OCI-M1 (cell line): ENCODE results near the gene RELCH.

Source experiments
- DNase-seq: peaks from one replicate; lab custom pipeline; 2025; lab: John Stamatoyannopoulos, UW

The RELCH gene

GRCh38 chr18:62321201-62321600, 134.1 kb downstream of the RELCH start:
- DNase-seq = peak; percentile 9

DNA sequence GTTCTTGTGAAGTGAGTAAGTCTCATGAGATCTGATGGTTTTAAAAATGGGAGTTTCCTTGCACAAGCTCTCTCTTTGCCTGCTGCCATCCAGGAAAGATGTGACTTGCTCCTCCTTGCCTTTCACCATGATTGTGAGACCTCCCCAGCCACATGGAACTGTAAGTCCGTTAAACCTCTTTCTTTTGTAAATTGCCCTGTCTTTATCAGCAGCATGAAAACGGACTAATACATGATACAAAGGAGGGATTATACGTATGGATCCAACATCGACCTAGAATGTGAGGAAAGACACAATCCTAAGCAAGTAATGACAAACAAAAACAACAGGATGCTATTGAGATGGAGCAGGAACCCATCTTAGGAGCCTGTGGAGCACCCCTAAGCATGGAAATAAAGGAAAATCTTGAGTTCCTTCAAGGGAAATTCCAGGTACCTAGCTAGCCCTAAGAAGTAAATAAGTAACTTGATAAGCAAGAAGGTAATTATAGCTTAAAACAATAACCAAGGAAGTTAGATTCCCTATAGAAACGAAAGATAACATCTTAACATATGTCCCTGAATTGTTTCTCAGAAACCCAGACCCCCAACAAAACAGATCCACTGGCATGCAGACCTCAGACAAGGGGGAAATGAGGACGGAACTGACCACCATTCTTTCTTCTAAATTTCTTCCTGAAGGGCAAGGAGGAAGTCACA, 136.6 kb downstream of the RELCH start:
- DNase-seq = peak; percentile 30

GRCh38 chr18:62324181-62324828, 137.2 kb downstream of the RELCH start:
- peak; percentile 86 for DNase-seq

DNA sequence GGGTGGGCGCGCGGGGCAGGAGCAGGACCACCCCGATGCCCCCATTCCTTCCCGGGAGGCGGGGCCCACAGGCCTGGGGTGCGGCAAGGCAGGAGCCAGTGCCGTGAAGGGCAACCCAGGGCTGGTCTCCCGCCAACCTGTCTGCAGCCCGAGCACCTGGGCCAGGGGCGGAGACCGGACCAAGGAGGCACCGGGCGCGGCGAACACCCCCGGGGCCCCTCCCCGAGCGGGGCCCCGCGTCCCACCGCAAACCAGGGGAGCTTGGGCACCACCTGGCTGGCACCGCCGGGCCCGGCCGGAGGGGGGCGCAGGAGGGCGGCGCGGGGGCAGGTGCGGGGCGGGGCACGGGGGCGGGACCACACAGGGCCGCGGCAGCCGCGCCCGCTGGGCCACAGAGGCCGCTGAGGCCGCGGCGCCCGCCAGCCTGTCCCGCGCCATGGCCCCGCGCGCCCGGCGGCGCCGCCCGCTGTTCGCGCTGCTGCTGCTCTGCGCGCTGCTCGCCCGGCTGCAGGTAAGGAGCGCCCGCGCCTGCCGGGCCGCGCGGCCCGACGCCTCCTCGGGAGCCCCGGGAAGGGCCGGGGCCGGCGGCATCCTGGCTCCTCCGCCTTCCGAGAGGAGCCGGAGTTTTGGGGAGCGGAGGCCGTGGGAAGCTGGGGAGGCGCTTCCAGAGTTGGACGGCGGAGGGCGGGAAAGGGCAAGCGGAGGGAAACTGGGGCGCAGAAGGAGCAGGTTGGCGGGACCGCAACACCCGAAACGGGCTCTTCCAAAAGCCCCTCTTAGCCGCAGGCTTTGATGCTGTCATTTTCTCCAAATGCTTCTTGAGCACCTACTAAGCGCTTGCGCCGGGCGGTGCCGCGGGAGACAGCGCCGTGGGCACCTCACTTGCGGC, 138.1 kb downstream of the RELCH start, which contains the start of gene TNFRSF11A:
Gene TNFRSF11A (plus strand): TSS at position 394 of the 889 bp plus-strand sequence. CDS start 43 bp downstream, at position 437.
- DNase-seq = peak; percentile 44

DNA sequence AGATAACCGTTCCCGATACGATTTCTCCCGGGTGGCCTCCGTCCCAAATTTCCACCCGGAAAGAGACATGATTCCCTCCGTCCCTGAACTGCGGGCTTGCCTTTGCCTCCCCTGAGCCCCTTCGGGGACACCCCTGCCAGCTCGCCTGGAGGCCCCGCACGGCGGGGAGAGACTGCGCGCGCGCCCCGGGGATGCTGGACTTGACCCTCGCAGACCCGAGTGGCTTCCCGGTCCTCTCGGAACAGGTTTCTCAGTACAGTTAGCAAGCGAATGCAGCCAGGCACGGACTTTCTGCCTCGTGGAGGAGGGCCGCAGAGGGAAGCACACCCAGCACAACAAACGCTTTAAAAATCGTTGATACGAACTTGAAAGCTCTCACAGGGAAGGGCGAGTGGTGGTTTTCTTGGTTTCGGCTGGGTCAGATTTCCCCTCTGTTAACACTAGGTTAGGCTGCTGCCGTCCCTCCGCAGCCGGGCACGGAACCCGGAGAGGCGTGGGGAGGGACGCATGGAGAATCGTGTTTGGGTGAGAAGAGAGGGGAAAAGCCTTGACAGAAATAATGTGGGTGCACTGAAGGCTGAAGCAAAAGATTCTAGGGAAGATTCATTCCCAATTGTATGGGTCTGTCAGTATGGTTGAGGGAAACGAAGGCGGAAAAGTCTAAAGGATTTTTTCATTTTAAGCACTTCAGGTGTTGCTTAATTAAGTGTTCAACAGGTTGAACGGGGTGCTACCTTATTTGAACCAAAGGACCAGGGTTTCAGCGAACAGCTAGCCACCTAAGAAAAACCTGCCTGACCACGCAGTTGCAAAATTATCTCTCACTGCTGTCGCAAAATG, 139.0 kb downstream of the RELCH start:
- DNase-seq = no peak

GRCh38 chr18:62326646-62327348, 139.7 kb downstream of the RELCH start:
- no peak for DNase-seq

- DNase-seq = peak; percentile 29
Observed at GRCh38 chr18:62327977-62328376, 140.9 kb downstream of the RELCH start.

DNA sequence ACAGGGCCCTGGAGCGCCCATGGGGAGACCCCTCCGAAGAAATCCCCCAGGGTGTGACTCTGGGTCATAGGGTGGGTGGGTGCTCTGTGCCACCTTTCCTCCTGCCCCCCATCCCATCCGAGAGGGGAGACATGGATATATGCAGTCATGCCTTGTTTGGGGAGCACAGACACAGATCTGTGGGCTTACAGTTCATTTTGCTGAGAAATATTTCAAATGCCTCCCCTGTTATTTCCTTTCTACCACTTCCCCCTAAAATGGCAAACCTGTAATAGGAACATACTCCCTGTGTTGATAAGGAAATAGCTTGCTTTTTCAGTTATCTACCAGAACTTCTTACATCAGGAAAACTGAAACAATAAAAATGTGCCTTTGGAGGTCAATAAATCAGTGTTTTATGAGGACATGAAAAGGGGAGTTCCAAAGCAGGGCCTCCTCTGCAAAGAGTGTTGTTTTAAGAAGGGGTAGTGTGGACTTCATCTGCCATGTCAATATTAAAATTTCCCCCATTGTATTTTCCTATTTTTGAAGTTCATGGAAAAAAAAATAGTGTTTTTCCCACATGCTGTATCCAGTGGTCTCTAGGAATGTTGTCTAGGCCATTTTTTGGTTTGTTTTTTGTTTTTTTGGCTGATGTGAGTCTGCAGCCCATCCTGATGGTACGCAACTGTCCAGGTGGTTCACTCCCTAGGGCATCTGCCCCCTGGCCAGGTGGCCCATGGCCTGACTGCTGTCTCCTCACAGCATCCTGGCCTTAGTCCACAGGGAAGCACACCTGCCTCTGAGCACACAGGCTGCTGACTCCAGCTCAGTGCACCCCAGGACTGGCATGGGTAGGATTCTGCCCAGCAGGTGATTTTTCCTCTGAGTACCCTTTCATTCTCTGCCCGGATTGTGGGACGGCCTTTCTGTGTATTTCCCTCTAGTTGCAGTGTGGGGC, 141.8 kb downstream of the RELCH start:
- DNase-seq = no peak

DNA sequence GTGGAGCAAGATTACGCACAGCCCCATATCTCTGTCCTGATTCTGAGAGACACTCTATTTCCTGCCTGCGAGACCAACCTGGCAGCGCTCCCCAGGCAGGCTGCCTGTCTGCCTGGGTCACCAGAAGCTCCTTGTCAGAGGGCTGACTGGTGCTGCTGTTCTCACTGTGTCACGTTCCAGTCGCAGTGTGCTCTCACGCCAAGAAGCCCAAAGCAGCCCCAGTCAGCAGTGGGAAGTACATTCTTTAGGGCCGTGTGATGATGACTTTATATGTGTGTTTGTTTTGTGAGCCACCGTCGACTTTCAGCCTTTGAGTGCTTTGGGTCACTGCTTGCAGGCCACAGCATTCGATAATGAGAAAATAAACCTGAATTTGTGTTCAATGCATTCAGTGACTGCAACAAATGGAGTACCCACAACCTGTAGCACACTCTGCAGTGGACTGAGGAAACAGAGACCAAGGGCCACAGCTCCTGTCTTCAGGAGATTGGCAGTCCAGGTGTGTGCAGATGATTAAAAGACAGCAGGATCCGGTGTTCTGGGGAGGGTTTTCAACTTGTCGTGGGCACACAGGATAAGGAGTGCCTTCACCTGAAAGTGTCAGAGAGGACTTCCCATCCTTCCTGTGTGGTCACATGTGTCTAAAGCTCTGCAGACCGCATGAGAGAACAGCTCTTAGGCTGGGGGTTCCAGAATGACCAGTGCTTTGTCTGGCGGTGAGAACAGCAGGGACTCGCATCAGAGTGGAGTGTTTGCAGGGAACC, 142.8 kb downstream of the RELCH start:
- no peak for DNase-seq

GRCh38 chr18:62330650-62331049, 143.6 kb downstream of the RELCH start:
- DNase-seq = no peak

DNA sequence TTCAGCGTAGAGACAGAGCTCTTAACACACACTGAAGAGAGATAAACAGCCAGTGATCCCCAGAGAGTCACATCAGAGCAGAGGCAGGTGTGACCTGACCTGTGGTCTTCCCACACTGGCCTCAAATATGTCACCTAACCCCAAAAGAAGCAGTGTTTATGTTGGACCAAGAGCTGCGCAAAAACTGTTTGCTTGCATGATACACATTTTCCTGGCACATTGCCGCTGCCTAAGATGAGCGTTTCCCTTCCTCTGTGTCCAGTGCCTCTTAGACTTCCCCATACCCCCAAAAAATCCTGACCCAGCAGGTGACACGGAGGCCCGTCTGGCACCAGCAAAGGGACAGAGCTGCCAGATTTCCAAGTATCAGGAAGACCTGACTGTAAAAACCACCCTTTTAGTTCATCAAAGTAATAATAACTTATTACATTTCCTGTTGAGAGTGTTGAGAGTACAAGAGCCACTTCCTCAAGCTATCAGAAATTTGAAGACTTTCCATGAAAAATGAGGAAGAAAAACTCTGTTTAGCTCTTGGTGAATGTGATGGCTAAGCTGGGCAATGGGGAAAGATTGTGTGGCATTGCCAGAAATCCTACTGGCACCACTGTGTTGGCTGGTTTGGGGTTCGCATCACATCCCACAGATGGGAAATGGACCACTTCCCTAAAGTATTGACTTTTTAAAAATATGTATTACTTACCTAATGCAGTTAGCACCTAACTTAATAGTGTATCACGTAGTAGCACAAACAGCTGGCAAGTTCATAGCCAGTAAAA, 144.7 kb downstream of the RELCH start:
- DNase-seq = no peak

DNA sequence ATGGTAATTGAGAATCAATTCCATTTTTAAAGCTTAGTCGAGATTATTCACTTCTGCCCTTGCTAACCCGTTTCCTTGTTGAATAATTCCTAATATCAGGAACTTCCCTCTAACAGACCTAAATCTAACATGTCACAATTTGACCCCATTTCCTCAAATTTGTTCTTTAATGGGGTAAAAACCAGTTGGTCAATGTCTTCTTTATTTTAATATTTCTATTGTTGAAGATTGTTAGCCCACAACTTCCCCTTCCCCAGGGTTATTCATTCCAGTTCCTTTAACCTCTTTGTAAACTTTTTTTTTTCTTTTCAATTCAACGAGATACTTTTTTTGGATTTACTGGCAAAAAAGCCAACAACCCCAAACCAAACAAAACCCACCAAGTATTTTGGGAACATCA, 145.4 kb downstream of the RELCH start:
- peak; percentile 15 for DNase-seq

- no peak for DNase-seq
Observed at GRCh38 chr18:62332964-62333695, 146.1 kb downstream of the RELCH start.

DNA sequence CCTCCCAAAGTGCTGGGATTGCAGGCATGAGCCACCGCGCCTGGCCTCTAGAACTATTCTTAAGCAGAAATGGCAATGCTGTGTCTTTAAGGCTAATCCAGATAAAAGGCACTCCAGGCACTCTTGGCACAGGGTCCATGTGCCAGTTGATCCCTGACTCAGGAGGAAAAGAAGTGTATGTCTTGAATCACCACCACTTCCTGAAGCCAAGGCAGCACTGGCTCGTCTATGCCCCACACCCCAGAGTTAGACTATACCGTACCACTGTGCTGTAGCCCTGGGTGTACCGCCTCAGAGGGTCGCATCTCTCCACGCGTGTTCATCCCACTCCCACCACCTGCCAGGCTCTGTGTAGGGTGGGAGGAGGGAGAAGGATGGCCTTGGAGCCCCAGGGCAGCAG, 147.1 kb downstream of the RELCH start:
- DNase-seq = no peak

GRCh38 chr18:62335494-62335893, 148.4 kb downstream of the RELCH start:
- DNase-seq = no peak

DNA sequence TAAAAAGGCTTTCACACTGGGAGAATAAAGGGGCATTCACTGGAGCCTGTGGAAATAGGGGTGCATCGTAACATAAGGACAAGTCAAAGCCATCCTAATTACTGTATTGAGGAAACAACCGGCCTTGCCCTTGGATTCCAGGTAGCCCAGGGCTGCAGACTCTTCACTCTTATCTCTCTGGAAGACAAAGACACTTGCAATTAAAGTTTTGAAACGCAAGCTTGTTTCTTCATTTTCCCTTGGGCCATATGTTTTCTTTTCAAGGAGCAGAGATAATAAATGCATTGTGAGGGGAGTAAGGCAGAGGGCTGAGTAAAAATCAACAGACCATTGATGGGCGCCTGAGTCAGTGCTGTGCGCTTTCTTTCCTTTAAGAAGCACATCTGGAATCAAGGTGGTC, 149.6 kb downstream of the RELCH start:
- no peak for DNase-seq

DNA sequence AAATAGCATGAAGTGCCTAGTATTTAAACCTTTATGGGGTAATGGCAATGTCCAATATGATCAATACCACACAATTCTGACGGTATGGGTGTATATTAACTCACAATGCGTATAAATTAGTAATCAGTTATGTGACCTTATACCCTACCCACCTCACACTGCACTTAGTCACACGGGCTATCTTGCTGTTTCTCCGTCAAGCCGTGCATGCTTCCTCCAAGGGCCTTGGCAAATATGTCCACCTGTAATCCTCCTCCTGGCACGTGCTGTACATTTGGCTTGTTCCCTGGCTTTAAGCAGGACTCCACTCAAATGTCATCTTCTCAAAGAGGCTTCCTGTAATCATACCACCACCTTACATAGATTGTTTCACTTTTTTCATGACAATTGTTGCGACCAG, 150.3 kb downstream of the RELCH start:
- no peak for DNase-seq
